HG02678 (cell line): ENCODE results near the gene TM2D3.

Source experiments
- ATAC-seq: cut with Tn5 transposase; IDR thresholded peaks from one replicate; pipeline ENCODE4 v1.9.1; 2021; ENCODE audit warnings: mild to moderate bottlenecking, moderate library complexity; ENCODE audit not compliant: unreplicated experiment

Gene TM2D3

DNA sequence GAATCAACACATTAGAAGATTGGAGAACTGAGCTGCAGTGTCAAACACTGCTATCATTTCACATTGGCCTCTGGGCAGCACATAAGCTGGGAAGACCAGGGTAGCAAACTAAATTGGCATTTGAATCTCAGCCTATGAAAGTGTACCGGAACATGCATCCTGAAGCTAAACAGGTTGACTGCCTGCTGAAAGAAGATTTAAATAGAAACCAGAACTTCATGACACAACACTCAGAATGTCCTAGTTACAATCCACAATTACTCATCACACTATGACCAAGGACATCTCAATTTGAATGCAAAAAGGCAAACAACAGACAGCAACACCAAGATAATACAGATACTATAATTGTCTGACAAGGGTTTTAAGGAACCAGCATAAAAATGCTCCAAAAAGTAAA lies 26.2 kb downstream of the TM2D3 start:
- ATAC-seq: no peak

DNA sequence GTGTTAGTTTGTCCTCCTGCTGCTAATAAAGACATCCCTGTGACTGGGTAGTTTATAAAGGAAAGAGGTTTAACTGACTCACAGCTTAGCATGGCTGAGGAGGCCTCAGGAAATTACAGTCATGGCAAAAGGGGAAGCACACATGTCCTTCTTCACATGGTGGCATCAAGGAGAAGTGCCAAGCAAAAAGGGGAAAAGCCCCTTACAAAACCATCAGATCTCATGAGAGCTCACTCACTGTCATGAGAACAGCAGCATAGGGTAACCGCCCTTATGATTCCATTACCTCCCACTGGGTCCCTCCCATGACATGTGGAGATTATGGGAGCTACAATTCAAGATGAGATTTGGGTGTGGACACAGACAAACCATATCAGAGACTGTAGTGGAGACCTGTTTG lies 27.0 kb downstream of the TM2D3 start:
- no peak for ATAC-seq

DNA sequence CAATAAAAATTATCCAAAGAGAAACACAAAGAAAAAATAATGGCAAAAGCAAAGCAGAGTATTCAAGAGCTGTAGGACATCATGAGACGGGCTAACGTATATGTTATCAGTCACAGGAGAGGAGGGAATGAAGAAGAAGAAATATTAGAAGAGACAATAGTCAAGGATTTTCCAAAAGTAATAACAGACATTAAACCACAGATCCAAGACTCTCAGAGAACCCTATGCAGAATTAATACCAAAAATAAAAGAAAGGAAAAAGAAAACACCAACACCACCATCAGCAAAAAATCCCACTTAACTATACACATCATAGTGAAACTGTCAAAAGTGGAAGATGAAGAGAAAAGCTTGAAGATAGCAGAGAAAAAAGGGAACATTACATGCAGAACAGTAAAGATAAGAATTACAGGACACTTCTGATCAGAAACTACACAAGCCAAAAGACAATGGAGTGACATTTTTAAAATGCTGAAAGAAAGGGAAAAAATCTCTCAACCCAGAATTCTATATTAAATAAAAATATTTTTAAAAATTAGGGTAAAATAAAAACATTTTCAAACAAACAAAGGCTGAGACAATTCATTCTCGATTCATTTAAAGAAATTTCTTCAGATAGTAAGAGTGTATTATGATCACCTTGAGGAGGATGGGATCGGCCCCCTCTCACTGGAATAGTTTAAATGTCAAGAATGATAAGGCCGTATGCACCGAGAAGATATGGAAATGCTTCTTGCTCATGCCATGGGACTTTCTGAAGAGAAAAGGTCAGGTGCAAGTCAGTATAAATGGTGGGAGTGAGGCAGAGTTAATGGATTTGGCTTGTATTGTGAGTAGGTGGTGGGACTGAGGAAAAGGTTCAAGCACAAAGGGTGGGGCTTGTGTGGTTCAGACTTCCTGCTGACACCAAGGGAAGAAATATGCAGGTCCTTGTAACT lies 28.5 kb downstream of the TM2D3 start:
- no peak for ATAC-seq

DNA sequence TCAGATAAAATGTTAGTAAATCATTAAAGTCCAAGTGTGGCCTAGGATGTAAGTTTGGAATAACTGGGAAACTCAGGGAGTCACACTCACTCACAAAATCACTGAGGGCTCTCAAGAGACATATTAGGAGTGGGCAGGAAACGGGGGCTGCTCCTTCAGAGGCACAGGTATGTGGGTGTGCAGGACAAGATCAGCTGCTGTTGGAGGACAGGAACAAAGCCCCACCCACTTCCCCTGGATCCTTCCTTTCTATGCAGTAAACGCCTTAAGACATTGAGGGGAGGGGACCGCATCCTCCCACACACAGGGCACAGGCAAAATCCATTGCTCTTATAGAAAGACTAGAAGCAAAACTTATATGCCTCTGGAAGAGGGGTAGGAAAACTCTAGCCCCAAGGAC lies 30.2 kb downstream of the TM2D3 start:
- ATAC-seq: no peak

DNA sequence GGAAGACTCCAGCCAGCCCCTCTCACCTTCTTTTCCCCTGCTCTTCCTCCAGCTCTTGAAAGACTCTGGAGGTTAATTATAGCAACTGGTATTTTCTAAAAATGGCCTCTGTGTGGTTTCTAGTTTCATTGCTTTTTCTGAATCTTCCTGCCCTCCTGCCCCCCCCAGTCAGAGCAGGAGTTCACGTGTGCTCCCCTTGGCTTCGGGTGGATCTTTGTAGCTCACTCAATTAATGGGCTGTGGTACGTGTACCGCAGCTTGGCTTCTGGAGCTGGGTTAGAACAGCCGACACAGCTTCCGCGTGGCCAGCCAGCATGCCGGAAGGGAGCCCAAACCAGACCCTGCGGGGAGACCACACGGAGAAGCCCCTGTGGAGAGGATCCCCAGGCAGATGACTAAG lies 31.5 kb downstream of the TM2D3 start:
- no peak for ATAC-seq

DNA sequence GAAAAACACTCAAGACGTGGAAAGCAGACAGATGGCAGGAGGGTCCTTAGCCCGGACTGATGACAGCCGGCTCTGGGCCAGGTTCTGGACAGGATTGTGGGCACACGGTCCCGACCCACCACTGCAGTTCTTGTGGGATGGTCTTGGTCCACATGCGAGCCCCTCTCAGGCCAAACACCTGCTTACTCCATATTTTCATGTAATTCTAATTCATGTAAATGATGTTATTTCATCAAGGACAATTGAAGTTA lies 32.6 kb downstream of the TM2D3 start:
- no peak for ATAC-seq

DNA sequence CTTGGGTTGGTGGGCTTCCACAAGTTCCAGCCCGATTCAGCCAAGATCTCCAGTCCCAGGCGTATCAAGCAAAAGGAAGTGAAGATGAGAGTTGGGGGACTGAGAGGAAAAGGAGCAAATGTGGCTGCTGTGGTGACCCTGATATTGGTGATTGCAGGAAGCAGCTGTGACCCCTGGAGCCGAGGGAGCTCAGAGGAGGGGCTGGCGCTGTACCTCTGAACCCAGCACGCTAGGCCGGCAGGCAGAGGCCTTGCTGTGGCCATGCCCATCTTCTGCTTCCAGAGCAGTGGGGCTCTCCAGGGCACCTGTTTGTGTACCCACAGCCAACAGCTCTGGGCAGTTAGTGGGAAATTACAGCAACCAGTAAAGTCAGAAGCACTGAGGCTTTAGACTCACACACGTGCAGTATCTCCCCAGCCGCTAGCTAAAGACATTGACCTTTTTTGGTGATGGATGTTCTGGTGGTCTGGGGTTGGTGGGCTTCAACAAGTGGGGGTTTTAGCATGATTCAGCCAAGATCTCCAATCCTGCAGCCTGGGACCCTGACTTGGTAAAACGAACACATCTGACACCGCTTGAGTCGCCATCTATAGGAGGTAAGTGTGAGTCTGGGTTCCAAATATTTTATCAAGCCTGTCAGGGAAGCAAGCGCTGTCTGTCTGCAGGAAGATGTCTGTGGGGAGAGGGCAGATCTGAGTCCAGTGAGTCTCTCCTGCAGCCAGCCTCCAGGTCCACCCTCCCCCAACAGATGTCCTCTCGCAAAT lies 33.1 kb downstream of the TM2D3 start:
- ATAC-seq: no peak

DNA sequence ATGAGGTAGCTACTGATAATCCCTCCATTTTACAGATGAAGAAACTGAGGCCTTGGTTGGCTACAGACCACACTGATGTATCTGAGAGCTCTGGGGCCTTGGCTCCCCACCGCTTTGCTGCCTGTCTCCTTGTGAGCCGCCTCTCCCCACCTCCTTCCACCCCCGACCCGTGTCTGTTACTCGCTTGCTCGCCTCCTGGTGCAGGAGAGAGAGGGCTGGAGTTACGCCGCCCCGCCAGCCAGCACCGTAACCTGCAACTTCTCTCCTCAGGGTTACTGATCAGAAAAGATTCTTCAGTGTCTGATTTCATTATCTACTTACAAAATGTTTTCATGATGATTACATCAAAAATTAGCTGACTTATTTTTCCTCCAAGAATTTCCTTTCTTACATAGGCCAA lies 34.1 kb downstream of the TM2D3 start:
- ATAC-seq: no peak

DNA sequence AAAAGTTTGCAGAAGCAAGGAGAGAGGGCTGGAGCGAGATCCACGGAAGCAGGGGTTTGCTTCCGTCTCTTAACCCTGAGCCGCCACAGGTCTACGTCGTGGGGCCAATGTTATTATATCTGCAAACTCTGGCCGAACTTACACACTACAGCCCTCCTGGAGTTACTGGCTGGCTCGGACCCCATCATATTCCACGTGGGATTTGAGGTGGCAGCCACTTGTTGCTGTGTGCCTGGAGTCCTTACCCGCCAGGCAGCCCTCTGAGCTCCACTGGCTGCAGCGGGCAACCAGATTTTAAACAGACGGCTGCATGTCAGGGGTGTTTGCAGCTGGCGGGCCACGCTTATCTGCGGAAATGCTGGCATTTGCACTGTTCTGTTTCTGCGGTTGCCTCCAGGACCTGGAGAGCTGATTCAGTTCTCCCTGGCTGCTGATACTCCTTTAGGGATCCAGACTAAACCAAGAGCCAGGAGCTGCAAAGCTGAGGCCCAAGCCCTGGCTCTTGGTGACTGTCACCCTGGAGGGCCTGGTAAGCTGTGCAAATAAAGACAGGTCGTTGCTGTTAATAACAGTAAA lies 34.7 kb downstream of the TM2D3 start:
- ATAC-seq: no peak

DNA sequence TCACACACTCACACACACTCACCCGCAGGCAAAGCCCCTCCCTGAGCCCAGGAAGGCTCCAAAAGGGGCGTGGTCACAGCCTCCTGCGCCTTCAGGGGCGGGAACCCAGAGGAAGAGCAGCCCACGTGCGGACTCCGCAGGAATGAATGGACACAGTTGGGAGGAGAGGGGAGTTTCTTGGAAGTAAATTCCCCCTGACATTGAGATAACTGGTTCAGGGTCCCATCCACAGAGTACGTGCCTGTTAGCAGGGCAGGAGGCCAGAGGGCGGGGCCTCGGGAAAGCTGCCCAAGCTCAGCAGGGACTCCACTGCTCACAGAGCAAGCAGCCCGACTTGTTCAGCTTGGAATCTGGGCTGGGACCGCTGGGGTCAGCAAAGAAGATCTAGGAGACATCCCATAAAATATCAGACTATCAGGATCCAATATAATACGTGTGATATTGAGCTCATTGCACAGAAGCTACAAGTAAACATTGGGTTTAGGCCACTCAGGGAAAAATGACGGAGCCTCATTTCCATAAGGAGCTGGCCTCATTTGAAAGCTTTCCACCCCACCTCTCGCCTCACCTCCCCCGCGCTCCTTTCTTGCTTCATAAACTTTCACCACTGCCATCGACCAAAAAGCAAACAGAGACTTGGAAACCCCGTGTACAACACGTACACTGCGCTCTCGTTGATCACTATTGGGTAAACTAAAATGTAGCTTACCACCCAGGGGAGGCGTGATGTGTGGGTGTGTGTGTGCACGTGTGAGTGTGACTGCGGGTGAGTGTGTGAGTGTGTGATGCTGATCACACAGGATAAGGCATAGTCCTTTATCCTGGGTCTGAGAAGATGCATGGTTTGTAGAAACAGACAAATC lies 36.0 kb downstream of the TM2D3 start:
- ATAC-seq: no peak

DNA sequence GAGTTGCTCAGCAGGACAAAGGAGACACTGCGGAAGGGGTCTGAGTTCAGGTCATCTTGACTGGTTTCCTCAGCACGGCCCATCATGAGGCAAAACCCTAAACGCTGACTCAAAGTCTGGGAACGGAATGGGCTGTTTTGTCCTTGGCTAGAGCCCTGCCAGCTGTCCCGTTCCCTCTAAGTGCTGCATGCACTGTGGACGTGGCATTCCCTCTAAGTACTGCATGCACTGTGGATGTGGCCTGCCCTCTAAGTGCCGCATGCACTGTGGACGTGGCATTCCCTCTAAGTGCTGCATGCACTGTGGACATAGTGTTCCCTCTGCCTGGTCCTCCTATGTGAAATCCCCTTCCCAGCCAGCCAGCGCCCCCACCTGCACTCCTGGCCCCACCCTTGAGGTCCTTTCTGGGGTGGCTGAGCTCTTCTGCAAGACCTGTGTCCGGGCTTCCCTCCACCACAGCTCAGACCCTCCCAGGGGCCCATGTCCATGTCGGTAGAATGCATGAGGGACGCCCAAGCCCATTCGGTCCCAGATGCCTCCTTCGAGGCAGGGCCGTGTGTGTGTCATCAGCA lies 36.7 kb downstream of the TM2D3 start:
- no peak for ATAC-seq

DNA sequence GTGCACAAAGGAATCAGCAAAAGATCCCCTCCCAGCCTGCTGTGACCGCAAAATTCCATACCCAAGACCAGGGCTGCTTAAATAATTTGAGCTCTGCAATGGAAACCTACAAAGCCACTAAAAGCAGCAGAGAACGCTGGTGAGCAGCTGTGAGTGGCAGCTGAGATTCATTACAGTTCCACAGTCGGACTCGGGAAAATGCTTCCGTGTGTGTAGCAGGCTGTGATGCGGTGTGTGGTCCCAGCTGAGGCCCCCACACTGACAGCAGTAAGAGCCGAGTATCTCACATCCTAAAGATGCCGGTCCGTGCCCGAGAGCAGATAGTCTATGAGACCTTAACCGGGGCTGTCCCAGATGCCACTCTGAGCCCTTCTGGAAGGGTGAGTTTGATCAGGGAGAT lies 37.4 kb downstream of the TM2D3 start:
- ATAC-seq: no peak

DNA sequence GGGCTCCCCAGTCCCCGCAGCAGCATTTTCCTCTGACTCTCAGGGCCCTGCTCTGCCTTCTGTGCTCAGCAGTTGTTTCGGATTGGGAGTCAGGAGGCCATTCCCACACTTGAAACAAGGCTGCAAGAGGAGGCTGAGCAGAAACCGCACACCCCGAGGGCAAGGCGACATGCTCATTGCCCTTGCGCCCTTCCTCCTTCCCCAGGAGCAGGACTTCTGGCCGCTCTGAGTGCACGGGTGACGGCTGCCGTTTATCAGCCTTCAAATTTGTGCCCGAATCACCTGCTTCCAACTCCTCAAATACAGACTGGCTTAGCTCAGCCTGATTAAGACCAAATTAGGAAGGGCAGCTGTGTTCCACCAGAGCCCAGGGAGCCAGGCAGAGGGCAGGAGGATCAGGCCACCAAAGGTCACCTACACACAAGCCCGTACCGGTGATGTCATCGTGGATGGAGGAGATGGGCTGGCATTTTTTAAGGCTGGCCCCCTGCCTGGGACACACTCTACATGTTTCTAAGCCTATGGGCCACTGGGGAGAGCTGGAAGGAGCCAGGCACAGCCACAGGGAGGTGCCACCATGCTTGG lies 38.1 kb downstream of the TM2D3 start:
- ATAC-seq: no peak

DNA sequence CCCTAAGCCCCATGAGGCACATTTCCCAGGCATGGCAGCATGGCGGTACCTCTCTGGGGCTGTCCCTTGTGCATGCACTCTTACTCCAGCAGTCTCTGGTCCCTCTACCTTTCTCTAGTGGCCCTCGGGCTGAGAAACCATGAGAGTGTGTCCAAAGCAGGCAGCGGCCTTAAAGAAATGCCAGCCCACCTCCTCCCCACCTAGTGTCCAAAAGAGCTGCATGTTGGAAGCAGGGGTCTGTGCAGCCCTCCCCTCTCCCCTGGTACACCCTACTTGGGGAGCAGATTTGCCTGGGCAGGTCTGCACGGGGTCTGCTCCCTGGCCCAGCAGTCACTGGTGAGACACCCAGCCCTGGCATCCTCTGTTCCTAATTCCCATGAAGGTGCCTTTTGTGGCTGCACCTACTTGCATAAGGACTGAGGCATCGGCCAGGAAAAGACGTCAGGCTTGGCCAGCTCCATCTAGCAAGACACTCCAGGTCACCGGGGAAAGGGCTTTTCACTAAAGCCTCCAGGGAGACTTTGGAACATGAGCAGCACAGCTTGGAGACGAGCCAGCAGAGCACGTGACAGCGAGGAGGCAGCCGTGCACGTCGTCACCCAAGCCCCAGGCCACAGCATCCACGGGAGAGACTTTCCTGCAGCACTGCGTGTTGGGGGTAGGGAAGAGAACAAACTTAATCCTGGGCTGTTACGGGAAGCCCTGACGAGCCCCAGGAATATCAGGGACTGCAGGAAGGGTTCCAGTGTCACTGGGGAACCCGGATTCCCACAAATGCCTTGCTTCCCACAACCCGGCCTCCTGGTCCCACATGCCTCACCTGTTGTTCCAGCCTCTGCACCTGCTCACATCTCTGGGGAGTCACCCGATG lies 38.8 kb downstream of the TM2D3 start:
- no peak for ATAC-seq

DNA sequence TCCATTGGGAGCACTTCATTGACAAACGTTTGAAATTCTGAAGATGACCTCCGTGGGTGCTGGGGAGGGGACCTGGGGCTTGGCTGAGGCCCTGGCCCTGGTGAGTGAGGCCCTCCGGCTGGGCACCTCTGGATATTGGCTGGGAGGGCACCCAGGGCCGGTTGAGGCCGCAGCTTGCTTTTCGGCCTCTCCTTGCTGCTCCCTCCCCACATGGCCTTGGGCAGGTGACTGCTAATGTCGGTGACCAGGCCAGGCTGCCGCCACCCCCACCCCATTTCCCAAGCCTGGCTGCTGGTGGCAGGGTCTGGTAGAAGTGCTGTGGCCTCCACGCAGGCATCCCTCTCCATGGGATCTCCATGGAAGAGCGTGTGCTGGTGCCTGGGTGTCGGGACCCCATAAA lies 39.5 kb downstream of the TM2D3 start:
- no peak for ATAC-seq

DNA sequence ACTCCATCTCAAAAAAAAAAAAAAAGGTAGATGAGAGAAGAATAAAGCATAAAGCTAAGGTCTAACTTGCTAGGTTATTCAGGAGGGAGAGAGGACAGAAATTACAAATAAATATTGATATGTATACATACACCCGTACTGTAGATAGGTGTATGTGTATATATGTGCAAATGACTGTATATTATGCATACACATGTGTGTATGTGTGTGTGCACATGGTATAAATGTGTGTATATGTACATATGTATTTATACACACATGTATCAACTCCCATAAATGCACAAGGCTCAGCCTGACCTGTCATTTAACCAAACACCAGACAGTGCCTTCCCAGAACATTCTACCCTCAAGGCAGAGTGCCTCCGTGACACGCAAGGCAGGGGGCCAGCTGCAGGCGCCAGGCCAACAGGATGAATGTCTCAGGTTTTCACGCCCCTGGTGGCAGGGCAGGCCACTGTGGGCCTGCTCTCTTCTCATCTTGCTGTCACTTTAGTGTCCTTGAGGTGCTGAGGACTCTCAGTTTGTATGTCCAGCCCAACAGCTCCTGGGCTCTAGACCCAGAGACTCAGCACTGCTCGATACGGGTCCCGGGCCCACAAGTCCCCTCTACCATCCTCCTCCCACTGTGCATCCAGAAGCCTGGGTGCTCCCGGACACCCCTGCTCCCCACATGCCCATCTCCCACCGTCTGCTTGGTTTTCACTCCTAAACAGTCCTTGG lies 40.4 kb downstream of the TM2D3 start:
- no peak for ATAC-seq

DNA sequence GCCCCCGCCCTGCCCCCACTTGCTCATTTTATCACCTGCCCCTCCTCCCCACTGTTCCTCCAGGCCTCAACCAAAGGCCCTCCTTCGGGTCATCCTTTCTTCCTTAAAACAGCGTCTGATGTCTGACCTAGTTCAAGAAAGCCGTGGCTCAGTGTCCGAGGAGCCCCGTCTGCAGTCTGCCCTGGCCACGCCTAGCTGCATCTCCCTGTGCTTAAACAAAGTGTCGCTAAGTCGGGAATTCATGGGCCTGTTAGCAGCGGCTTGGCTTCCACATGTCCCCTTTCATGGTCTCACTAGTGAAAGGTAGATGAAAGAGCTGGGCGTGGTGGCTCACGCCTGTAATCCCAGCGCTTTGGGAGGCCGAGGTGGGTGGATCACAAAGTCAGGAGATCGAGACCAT lies 41.2 kb downstream of the TM2D3 start:
- ATAC-seq: no peak

DNA sequence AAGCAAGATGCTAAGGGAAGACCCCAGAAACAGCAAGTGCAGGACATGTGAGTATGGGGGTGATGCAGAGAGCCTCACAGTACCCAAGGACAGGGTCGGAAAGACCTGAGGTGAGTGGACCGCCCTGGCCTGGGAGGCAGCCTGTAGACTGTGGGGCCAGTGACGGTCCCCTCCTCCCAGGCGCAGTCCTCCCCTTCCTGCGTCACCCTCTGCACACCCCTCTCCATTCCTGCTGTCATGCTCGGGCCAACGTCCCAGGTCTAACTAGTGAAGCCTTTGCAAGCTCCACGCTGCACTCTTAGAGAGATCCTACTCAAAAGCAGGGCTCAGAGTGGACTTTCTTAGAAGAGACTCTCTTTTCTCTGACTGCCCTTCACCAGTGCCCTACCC lies 41.6 kb downstream of the TM2D3 start:
- no peak for ATAC-seq
